Measurements from ENCODE around the gene MMP25. TPM values are rescaled to one million over a fixed set of nuclear protein-coding genes. Genes with fewer than 3 reads are reported as not detected.

The MMP25 gene
- total and polyA plus RNA-seq, 9 of the 15 experiments (the other 6 are each of a cell fraction or from before 2014, with no cell fraction given) = 0.03 to 0.04 TPM; not detected in 7

GRCh38 chr16:3021449-3022207 is 24.7 kb upstream of the MMP25 start (continued):
- TF ChIP-seq, protein P1, sequence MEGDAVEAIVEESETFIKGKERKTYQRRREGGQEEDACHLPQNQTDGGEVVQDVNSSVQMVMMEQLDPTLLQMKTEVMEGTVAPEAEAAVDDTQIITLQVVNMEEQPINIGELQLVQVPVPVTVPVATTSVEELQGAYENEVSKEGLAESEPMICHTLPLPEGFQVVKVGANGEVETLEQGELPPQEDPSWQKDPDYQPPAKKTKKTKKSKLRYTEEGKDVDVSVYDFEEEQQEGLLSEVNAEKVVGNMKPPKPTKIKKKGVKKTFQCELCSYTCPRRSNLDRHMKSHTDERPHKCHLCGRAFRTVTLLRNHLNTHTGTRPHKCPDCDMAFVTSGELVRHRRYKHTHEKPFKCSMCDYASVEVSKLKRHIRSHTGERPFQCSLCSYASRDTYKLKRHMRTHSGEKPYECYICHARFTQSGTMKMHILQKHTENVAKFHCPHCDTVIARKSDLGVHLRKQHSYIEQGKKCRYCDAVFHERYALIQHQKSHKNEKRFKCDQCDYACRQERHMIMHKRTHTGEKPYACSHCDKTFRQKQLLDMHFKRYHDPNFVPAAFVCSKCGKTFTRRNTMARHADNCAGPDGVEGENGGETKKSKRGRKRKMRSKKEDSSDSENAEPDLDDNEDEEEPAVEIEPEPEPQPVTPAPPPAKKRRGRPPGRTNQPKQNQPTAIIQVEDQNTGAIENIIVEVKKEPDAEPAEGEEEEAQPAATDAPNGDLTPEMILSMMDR (IDR thresholded peaks at IDR 0.05 in 2 of 3, conservative IDR thresholded peaks at IDR 0.05 in 1 of 3; ENCODE audit: insufficient read depth in 2 of 3, low read depth in 1 of 3, low read length in 3 of 3) = peak; percentile 67 to 87 (median 68)
- TF ChIP-seq ATF4 (CRISPR knock-in tag; IDR thresholded peaks at IDR 0.05) (no peak), SMARCB1 (IDR thresholded peaks at IDR 0.05; ENCODE audit: insufficient read length, low read depth) (no peak), EZH2 (IDR thresholded peaks at IDR 0.05; ENCODE audit: borderline replicate concordance, low read depth, low read length) (no peak), ZBTB33 (CRISPR knock-in tag; IDR thresholded peaks at IDR 0.05) (no peak), E2F6 (IDR thresholded peaks at IDR 0.05; ENCODE audit: borderline replicate concordance in 1 of 2, extremely low read depth in 1 of 2, insufficient read depth in 1 of 2, insufficient read length in 1 of 2, low read depth in 1 of 2, low read length in 1 of 2, poor library complexity in 1 of 2, severe bottlenecking in 1 of 2) (no peak), E4F1 (CRISPR knock-in tag; IDR thresholded peaks at IDR 0.05; ENCODE audit: borderline replicate concordance) (no peak), TAL1 (IDR thresholded peaks at IDR 0.05) (no peak)
- TF ChIP-seq, protein P2, sequence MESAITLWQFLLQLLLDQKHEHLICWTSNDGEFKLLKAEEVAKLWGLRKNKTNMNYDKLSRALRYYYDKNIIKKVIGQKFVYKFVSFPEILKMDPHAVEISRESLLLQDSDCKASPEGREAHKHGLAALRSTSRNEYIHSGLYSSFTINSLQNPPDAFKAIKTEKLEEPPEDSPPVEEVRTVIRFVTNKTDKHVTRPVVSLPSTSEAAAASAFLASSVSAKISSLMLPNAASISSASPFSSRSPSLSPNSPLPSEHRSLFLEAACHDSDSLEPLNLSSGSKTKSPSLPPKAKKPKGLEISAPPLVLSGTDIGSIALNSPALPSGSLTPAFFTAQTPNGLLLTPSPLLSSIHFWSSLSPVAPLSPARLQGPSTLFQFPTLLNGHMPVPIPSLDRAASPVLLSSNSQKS (CRISPR knock-in tag; IDR thresholded peaks at IDR 0.05) = no peak
- TF ChIP-seq, protein P3, sequence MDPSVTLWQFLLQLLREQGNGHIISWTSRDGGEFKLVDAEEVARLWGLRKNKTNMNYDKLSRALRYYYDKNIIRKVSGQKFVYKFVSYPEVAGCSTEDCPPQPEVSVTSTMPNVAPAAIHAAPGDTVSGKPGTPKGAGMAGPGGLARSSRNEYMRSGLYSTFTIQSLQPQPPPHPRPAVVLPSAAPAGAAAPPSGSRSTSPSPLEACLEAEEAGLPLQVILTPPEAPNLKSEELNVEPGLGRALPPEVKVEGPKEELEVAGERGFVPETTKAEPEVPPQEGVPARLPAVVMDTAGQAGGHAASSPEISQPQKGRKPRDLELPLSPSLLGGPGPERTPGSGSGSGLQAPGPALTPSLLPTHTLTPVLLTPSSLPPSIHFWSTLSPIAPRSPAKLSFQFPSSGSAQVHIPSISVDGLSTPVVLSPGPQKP (CRISPR knock-in tag; IDR thresholded peaks at IDR 0.05) = no peak

All from K562 (cell line).